NCI-H748 treated with DMSO at 0.1 percent for 48 hours (cell line): Measurements from ENCODE around the gene GPRASP3.
"Not testable (repeated sequence)": the region's sequence is repeated elsewhere in the genome, so short reads cannot be mapped to it uniquely, and the experiment has no call there.

Source experiments
- DNase-seq: peaks from one replicate; lab custom pipeline; 2025; lab: John Stamatoyannopoulos, UW

GPRASP3 gene

GRCh38 chrX:102720237-102721168 lies at the start of gene GPRASP3:
GPRASP3 (plus strand) TSS chrX:102720743; CDS start chrX:102748996, 28,253 bp downstream.
- DNase-seq = peak; percentile 23

GRCh38 chrX:102672856-102673255 lies 47.7 kb upstream of the GPRASP3 start:
- no peak for DNase-seq

GRCh38 chrX:102677479-102677878 lies 43.1 kb upstream of the GPRASP3 start:
- not testable (repeated sequence) for DNase-seq

GRCh38 chrX:102684772-102685520 lies 35.6 kb upstream of the GPRASP3 start:
- no peak for DNase-seq

GRCh38 chrX:102694749-102695148 lies 25.8 kb upstream of the GPRASP3 start:
- DNase-seq = no peak

GRCh38 chrX:102696306-102696705 lies 24.2 kb upstream of the GPRASP3 start:
- no peak for DNase-seq

GRCh38 chrX:102697494-102697893 lies 23.0 kb upstream of the GPRASP3 start:
- no peak for DNase-seq

- DNase-seq = no peak
Observed at GRCh38 chrX:102708900-102709299, 11.6 kb upstream of the GPRASP3 start.

- no peak for DNase-seq
Observed at GRCh38 chrX:102711872-102712215, 8.7 kb upstream of the GPRASP3 start.

GRCh38 chrX:102712216-102712966 lies 8.2 kb upstream of the GPRASP3 start, which contains the start of gene GPRASP2:
GPRASP2 (plus strand) TSS chrX:102712448; CDS start chrX:102714870, 2,422 bp downstream.
- DNase-seq = no peak

GRCh38 chrX:102712981-102713625 lies 7.4 kb upstream of the GPRASP3 start:
- DNase-seq = peak; percentile 37

GRCh38 chrX:102714994-102715393 lies 5.5 kb upstream of the GPRASP3 start:
- no peak for DNase-seq

- DNase-seq = no peak
Observed at GRCh38 chrX:102715967-102716366, 4.6 kb upstream of the GPRASP3 start.

- DNase-seq = not testable (repeated sequence)
Observed at GRCh38 chrX:102721169-102721506, 595 bp downstream of the GPRASP3 start.

- DNase-seq = no peak
Observed at GRCh38 chrX:102723456-102723855, 2.9 kb downstream of the GPRASP3 start.

GRCh38 chrX:102727761-102728160 lies 7.2 kb downstream of the GPRASP3 start:
- DNase-seq = no peak

- no peak for DNase-seq
Observed at GRCh38 chrX:102728646-102729045, 8.1 kb downstream of the GPRASP3 start.

GRCh38 chrX:102739657-102740056 lies 19.1 kb downstream of the GPRASP3 start:
- no peak for DNase-seq

GRCh38 chrX:102744307-102744706 lies 23.8 kb downstream of the GPRASP3 start:
- DNase-seq = no peak

- DNase-seq = no peak
Observed at GRCh38 chrX:102745513-102745856, 24.9 kb downstream of the GPRASP3 start.

- DNase-seq = no peak
Observed at GRCh38 chrX:102745857-102746584, 25.5 kb downstream of the GPRASP3 start.
